Neural cell (in vitro differentiated cells): ENCODE measurements around the gene IGF1R. TPM values are rescaled to one million over a fixed set of nuclear protein-coding genes. Genes with fewer than 3 reads are reported as not detected.

ENCODE experiments used
- H2AFZ ChIP-seq: fragments of 200-600, 300-800 bp; sonication (generic), shearing (Covaris generic); 2 replicates; pipeline ENCODE4 v1.6.0; 2014; ENCODE audit warnings: low read depth, mild to moderate bottlenecking, antibody characterized with exemption, low read length, moderate library complexity
- H3F3A ChIP-seq: fragments of 200-600 bp; shearing (Covaris generic); 2 replicates; pipeline ENCODE4 v1.6.1; 2016; ENCODE audit warnings: mild to moderate bottlenecking, moderate library complexity, mixed read lengths, antibody characterized with exemption, low read length; ENCODE audit not compliant: insufficient read depth, poor library complexity, severe bottlenecking
- H3K27ac ChIP-seq: fragments of 200-600, 300-800 bp; sonication (generic), shearing (Covaris generic); 2 replicates; pipeline ENCODE4 v1.5.1; 2014; ENCODE audit warnings: mild to moderate bottlenecking, low read length, moderate library complexity
- H3K27me3 ChIP-seq: fragments of 300-800, 200-600 bp; sonication (generic), shearing (Covaris generic); 2 replicates; pipeline ENCODE4 v1.6.0; 2014; ENCODE audit warnings: mild to moderate bottlenecking, low read depth, low read length, moderate library complexity; ENCODE audit not compliant: insufficient read depth
- H3K36me3 ChIP-seq: fragments of 300-800, 200-600 bp; sonication (generic), shearing (Covaris generic); 2 replicates; pipeline ENCODE4 v1.5.1; 2014; ENCODE audit warnings: mild to moderate bottlenecking, antibody characterized with exemption, low read length, moderate library complexity; ENCODE audit not compliant: insufficient read depth
- H3K4me2 ChIP-seq: fragments of 300-800, 200-600 bp; sonication (generic), shearing (Covaris generic); 2 replicates; pipeline ENCODE4 v1.6.0; 2014; ENCODE audit warnings: mild to moderate bottlenecking, low read length
- H3K4me3 ChIP-seq: fragments of 300-800, 200-600 bp; sonication (generic), shearing (Covaris generic); 2 replicates; pipeline ENCODE4 v1.5.1; 2014; ENCODE audit warnings: mild to moderate bottlenecking, low read length, moderate library complexity
- H3K79me2 ChIP-seq: fragments of 200-600 bp; shearing (Covaris generic); replicated peaks from 2 replicates; pipeline ENCODE4 v1.6.0; 2014; ENCODE audit warnings: mild to moderate bottlenecking, low read length, moderate library complexity; ENCODE audit not compliant: insufficient read depth
- H3K9ac ChIP-seq: fragments of 300-800, 200-600 bp; sonication (generic), shearing (Covaris generic); 2 replicates; pipeline ENCODE4 v1.6.1; 2016; ENCODE audit warnings: mild to moderate bottlenecking, low read length, mixed read lengths
- H3K9me2 ChIP-seq: fragments of 200-600 bp; shearing (Covaris generic); 2 replicates; pipeline ENCODE4 v1.6.1; 2016; ENCODE audit warnings: mild to moderate bottlenecking, low read length, mixed read lengths; ENCODE audit not compliant: insufficient read depth
- H3K9me3 ChIP-seq: fragments of 200-600, 300-800 bp; sonication (generic), shearing (Covaris generic); 2 replicates; pipeline ENCODE4 v1.6.1; 2016; ENCODE audit warnings: mild to moderate bottlenecking, mixed run types, low read length, moderate library complexity, mixed read lengths
- H4K20me1 ChIP-seq: fragments of 200-600 bp; shearing (Covaris generic); 2 replicates; pipeline ENCODE4 v1.6.1; 2016; ENCODE audit warnings: mild to moderate bottlenecking, mixed run types; ENCODE audit not compliant: insufficient read depth
- CTCF ChIP-seq: fragments of 450-650 bp; IDR thresholded peaks from 2 replicates; pipeline ENCODE4 v1.5.1; 2014; ENCODE audit warnings: antibody characterized with exemption, mild to moderate bottlenecking, moderate library complexity; ENCODE audit not compliant: poor library complexity, severe bottlenecking
- EP300 ChIP-seq: fragments of 450-650 bp; conservative IDR thresholded peaks from 2 replicates; pipeline ENCODE4 v1.6.1; 2014; ENCODE audit warnings: antibody characterized with exemption, mild to moderate bottlenecking, moderate library complexity; ENCODE audit not compliant: poor library complexity, severe bottlenecking
- EZH2 ChIP-seq: fragments of 200-600, 300-800 bp; shearing (Covaris generic), sonication (generic); IDR thresholded peaks from 2 replicates; pipeline ENCODE4 v1.6.1; 2014; ENCODE audit warnings: antibody characterized with exemption, low read length, borderline replicate concordance, mild to moderate bottlenecking; ENCODE audit not compliant: insufficient read depth, poor library complexity, severe bottlenecking
- MXI1 ChIP-seq: fragments of 450-650 bp; conservative IDR thresholded peaks from 2 replicates; pipeline ENCODE4 v1.6.1; 2014; ENCODE audit warnings: antibody characterized with exemption, mild to moderate bottlenecking; ENCODE audit not compliant: poor library complexity, severe bottlenecking
- POLR2AphosphoS5 ChIP-seq: IDR thresholded peaks from 2 replicates; pipeline ENCODE4 v1.6.1; 2012
- RAD21 ChIP-seq: fragments of 450-650 bp; conservative IDR thresholded peaks from 2 replicates; pipeline ENCODE4 v1.6.1; 2014; ENCODE audit warnings: antibody characterized with exemption, mild to moderate bottlenecking, moderate library complexity
- SMC3 ChIP-seq: fragments of 450-650 bp; conservative IDR thresholded peaks from 2 replicates; pipeline ENCODE4 v1.6.1; 2014; ENCODE audit warnings: antibody characterized with exemption, mild to moderate bottlenecking, moderate library complexity; ENCODE audit not compliant: poor library complexity
- TAF1 ChIP-seq: IDR thresholded peaks from 2 replicates; pipeline ENCODE4 v1.6.1; 2012; ENCODE audit warnings: low read depth
- polyA plus RNA-seq: library from polyadenylated mRNA; depleted of rRNA; stranded (reverse); fragments of >200 nt; gene quantifications from 2 replicates; pipeline ENCODE4 v1.2.3, GENCODE V29; 2014
- TF ChIP-seq, protein P1 (sequence below): IDR thresholded peaks from 2 replicates; pipeline ENCODE4 v1.6.1; 2012; ENCODE audit warnings: borderline replicate concordance

The IGF1R gene
- polyA plus RNA-seq, 1 donor from 2014 or later, result 10.9 TPM

- H3K4me3 ChIP-seq, result no peak overlapping the region
- H3F3A ChIP-seq, result no peaks in the 10 kb centered on the region
- no peaks in the 10 kb centered on the region for H3K9me2 ChIP-seq
- H3K36me3 ChIP-seq, result no peaks in the 10 kb centered on the region
- H4K20me1 ChIP-seq, result no peaks in the 10 kb centered on the region
- no peak overlapping the region for H3K9ac ChIP-seq
- no peak overlapping the region for H2AFZ ChIP-seq
- no peaks in the 10 kb centered on the region for H3K27me3 ChIP-seq
- no peaks in the 10 kb centered on the region for H3K9me3 ChIP-seq
- TF ChIP-seq, protein P1, sequence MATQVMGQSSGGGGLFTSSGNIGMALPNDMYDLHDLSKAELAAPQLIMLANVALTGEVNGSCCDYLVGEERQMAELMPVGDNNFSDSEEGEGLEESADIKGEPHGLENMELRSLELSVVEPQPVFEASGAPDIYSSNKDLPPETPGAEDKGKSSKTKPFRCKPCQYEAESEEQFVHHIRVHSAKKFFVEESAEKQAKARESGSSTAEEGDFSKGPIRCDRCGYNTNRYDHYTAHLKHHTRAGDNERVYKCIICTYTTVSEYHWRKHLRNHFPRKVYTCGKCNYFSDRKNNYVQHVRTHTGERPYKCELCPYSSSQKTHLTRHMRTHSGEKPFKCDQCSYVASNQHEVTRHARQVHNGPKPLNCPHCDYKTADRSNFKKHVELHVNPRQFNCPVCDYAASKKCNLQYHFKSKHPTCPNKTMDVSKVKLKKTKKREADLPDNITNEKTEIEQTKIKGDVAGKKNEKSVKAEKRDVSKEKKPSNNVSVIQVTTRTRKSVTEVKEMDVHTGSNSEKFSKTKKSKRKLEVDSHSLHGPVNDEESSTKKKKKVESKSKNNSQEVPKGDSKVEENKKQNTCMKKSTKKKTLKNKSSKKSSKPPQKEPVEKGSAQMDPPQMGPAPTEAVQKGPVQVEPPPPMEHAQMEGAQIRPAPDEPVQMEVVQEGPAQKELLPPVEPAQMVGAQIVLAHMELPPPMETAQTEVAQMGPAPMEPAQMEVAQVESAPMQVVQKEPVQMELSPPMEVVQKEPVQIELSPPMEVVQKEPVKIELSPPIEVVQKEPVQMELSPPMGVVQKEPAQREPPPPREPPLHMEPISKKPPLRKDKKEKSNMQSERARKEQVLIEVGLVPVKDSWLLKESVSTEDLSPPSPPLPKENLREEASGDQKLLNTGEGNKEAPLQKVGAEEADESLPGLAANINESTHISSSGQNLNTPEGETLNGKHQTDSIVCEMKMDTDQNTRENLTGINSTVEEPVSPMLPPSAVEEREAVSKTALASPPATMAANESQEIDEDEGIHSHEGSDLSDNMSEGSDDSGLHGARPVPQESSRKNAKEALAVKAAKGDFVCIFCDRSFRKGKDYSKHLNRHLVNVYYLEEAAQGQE, result no peak
- TF ChIP-seq POLR2AphosphoS5 (no peak), CTCF (no peak), EP300 (no peak), RAD21 (no peak), EZH2 (no peak), TAF1 (no peak), SMC3 (no peak), MXI1 (no peak)
- H3K79me2 ChIP-seq, result no peaks in the 10 kb centered on the region
- no peak overlapping the region for H3K4me2 ChIP-seq
- no peak overlapping the region for H3K27ac ChIP-seq
These were observed 35.7 kb upstream of the IGF1R start for GRCh38 chr15:98612490-98613110.

DNA sequence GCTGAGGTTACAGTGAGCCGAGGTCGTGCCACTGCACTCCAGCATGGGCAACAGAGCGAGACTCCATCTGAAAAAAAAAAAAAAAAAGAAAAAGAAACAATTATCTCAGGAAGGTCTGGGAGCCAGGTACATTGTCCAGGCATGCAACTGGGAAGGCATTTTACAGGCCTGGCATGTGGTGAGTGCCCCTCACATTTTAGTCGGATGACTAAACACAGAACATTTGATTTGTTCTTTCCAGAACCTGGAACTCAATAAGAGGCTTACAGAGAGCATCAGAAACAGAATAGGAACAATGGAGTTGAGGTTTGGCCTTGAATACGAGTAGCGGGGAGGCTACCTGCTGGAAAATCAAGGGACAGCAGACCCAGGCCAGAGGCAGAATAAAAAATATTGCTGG, 33.7 kb upstream of the IGF1R start:
- Histone ChIP-seq H3K27ac (no peak overlapping the region), H3F3A (no peaks in the 10 kb centered on the region), H3K4me3 (no peak overlapping the region)

More for the DNA sequence above, 33.7 kb upstream of the IGF1R start:
- Histone ChIP-seq H4K20me1 (no peaks in the 10 kb centered on the region), H3K4me2 (no peak overlapping the region), H3K9ac (no peak overlapping the region), H3K9me3 (no peaks in the 10 kb centered on the region), H3K36me3 (no peaks in the 10 kb centered on the region), H3K27me3 (no peaks in the 10 kb centered on the region), H3K79me2 (no peaks in the 10 kb centered on the region), H3K9me2 (no peaks in the 10 kb centered on the region), H2AFZ (no peak overlapping the region)
- no peak for TF ChIP-seq TAF1
- no peak for TF ChIP-seq EP300
- TF ChIP-seq EZH2, result no peak
- no peak for TF ChIP-seq CTCF
- TF ChIP-seq POLR2AphosphoS5, result no peak
- no peak for TF ChIP-seq RAD21
- no peak for TF ChIP-seq SMC3
- no peak for TF ChIP-seq MXI1
- TF ChIP-seq, protein P1, result no peak
